ENCODE measurements around the gene CD207. TPM values are rescaled to one million over a fixed set of nuclear protein-coding genes. Genes with fewer than 3 reads are reported as not detected.

CD207 gene
- total RNA-seq = not detected

DNA sequence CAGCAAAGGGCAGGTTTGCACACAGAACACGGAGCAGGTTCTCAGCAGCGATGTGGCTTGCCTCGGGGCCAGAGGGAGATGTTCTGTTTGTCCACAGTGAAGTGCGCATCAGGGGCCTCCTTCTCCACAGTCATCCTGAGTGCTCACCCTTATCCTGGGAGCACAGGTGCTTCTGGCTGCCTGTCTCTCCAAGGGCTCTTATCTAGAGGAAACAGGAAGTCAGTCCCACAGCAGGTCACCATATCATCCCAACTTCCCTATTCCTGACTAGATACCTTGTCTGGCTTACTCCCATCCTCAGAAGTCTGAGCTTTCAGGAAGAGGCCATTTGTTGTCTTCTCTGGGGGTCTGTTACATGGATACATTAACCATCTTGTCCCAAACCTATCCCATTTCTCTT lies at the start of gene CD207:
Gene CD207, minus strand, starts transcription at position 174 of the 400 bp plus-strand sequence. Its CDS starts 40 bp downstream, at position 134.
- TF ChIP-seq, protein P1, sequence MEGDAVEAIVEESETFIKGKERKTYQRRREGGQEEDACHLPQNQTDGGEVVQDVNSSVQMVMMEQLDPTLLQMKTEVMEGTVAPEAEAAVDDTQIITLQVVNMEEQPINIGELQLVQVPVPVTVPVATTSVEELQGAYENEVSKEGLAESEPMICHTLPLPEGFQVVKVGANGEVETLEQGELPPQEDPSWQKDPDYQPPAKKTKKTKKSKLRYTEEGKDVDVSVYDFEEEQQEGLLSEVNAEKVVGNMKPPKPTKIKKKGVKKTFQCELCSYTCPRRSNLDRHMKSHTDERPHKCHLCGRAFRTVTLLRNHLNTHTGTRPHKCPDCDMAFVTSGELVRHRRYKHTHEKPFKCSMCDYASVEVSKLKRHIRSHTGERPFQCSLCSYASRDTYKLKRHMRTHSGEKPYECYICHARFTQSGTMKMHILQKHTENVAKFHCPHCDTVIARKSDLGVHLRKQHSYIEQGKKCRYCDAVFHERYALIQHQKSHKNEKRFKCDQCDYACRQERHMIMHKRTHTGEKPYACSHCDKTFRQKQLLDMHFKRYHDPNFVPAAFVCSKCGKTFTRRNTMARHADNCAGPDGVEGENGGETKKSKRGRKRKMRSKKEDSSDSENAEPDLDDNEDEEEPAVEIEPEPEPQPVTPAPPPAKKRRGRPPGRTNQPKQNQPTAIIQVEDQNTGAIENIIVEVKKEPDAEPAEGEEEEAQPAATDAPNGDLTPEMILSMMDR (IDR thresholded peaks at IDR 0.05; ENCODE audit: low read depth) = no peak

- TF ChIP-seq, protein P1 (IDR thresholded peaks at IDR 0.05; ENCODE audit: low read depth) = no peak
Observed at GRCh38 chr2:70873541-70873940, 37.9 kb upstream of the CD207 start.

DNA sequence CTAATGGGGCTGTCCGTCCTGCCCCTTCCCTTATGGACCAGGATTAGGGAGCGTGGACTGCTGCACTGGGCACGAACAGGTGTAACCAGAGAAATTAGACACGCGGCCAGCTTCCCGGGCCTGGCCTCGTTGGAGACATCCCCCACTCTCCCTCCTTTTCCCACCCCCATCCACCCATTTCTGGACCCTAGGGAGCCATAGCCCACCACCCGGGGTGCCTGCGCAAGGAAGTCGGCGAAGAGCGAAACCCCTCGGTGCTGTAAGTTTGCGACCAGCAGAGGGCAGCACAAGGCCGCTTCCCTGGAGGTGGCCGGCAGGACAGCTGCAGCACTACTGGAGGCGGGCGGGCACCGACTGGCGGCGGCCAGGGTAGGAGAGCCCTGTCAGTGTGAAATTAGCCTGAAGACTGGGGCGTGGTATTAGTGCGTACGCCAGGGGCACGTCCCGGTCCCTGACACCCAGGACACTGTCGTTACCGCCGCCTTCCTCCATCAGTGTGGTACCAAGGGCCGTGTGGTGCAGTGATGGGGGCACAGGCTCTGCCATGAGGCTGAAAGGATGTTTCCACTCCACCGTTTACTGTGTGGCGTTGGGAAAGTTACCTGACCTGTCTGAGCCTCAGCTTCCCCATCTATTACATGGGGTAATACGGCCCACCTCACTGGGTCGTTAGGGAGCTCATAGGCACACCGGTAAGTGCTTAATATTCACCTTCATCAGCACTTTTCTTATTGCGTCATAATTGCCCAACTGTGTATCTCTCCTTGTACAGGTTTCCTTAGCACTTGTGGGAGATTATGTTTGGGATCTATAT lies 36.0 kb upstream of the CD207 start:
- TF ChIP-seq, protein P1 (IDR thresholded peaks at IDR 0.05; ENCODE audit: low read depth) = no peak

GRCh38 chr2:70870790-70871189 lies 35.2 kb upstream of the CD207 start:
- TF ChIP-seq, protein P1 (IDR thresholded peaks at IDR 0.05; ENCODE audit: low read depth) = no peak

GRCh38 chr2:70868970-70869369 lies 33.4 kb upstream of the CD207 start:
- TF ChIP-seq, protein P1 (IDR thresholded peaks at IDR 0.05; ENCODE audit: low read depth) = no peak

GRCh38 chr2:70861777-70862625 lies 26.4 kb upstream of the CD207 start:
- TF ChIP-seq, protein P1 (IDR thresholded peaks at IDR 0.05; ENCODE audit: low read depth) = no peak

DNA sequence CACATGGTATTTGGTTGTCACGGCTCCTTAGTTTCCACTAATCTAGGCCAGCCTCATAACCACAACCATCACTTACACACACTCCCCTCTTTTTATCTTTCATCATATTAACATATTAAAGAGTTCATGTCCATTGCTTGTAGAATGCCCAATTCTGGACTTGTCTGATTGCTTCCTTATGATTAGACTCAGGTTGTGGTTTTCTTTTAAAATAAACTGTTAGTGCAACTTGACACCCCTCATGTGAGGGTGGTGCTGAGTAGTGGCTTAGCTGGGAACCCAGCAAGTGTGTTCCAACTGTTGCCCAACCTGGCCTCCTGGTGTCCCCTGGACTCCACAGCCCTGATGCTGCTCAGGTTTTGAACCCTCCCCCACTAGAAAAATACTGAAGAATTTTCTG lies 20.1 kb upstream of the CD207 start:
- TF ChIP-seq, protein P1 (IDR thresholded peaks at IDR 0.05; ENCODE audit: low read depth) = no peak

Data from subcutaneous adipose tissue (tissue), 4 donors.